ENCODE measurements around the gene PLD3.

PLD3 gene

GRCh38 chr19:40395956-40396355 is 47.5 kb downstream of the PLD3 start:
- Histone ChIP-seq H3F3A (ENCODE audit: low read depth) (no peaks in the 10 kb centered on the region), H3K4me2 (ENCODE audit: low read depth, low read length, poor library complexity, severe bottlenecking) (no peak overlapping the region), H3K36me3 (ENCODE audit: insufficient read depth, low read length) (no peaks in the 10 kb centered on the region), H3K4me1 (ENCODE audit: insufficient read depth, low read length, poor library complexity, severe bottlenecking) (no peaks in the 10 kb centered on the region), H2AFZ (ENCODE audit: low read length) (no peak overlapping the region), H3K79me2 (ENCODE audit: insufficient read depth, low read length) (no peaks in the 10 kb centered on the region), H3K9ac (ENCODE audit: low read depth, low read length, poor library complexity, severe bottlenecking) (no peak overlapping the region), H4K20me1 (ENCODE audit: insufficient read depth, low read length, poor library complexity, severe bottlenecking) (no peaks in the 10 kb centered on the region), H3K4me3 (ENCODE audit: low read length, poor library complexity, severe bottlenecking) (no peak overlapping the region), H3K9me2 (replicated peaks; ENCODE audit: low read depth, low read length) (no peaks in the 10 kb centered on the region), H3K27me3 (ENCODE audit: insufficient read depth, low read length, poor library complexity, severe bottlenecking) (no peaks in the 10 kb centered on the region), H3K9me3 (ENCODE audit: insufficient read depth, low read depth, low read length) (no peaks in the 10 kb centered on the region)
- TF ChIP-seq EZH2phosphoT487 (IDR thresholded peaks at IDR 0.05; ENCODE audit: borderline replicate concordance) (no peak), CTCF (conservative IDR thresholded peaks at IDR 0.05; ENCODE audit: low read length) (no peak)

GRCh38 chr19:40396886-40397567 is 48.5 kb downstream of the PLD3 start:
- no peaks in the 10 kb centered on the region for H3K79me2 ChIP-seq (ENCODE audit: insufficient read depth, low read length)
- H3K9me2 ChIP-seq (replicated peaks; ENCODE audit: low read depth, low read length): no peaks in the 10 kb centered on the region
- no peaks in the 10 kb centered on the region for H3K9me3 ChIP-seq (ENCODE audit: insufficient read depth, low read depth, low read length)
- H3F3A ChIP-seq (ENCODE audit: low read depth): no peaks in the 10 kb centered on the region
- TF ChIP-seq EZH2phosphoT487 (IDR thresholded peaks at IDR 0.05; ENCODE audit: borderline replicate concordance) (no peak), CTCF (conservative IDR thresholded peaks at IDR 0.05; ENCODE audit: low read length) (no peak)
- no peak overlapping the region for H3K4me3 ChIP-seq (ENCODE audit: low read length, poor library complexity, severe bottlenecking)
- no peaks in the 10 kb centered on the region for H3K36me3 ChIP-seq (ENCODE audit: insufficient read depth, low read length)
- no peaks in the 10 kb centered on the region for H3K27me3 ChIP-seq (ENCODE audit: insufficient read depth, low read length, poor library complexity, severe bottlenecking)
- no peak overlapping the region for H3K4me2 ChIP-seq (ENCODE audit: low read depth, low read length, poor library complexity, severe bottlenecking)
- H4K20me1 ChIP-seq (ENCODE audit: insufficient read depth, low read length, poor library complexity, severe bottlenecking): no peaks in the 10 kb centered on the region
- no peak overlapping the region for H2AFZ ChIP-seq (ENCODE audit: low read length)
- H3K9ac ChIP-seq (ENCODE audit: low read depth, low read length, poor library complexity, severe bottlenecking): no peak overlapping the region
- H3K4me1 ChIP-seq (ENCODE audit: insufficient read depth, low read length, poor library complexity, severe bottlenecking): no peaks in the 10 kb centered on the region

GRCh38 chr19:40397568-40397906 is 49.0 kb downstream of the PLD3 start:
- no peak for TF ChIP-seq EZH2phosphoT487 (IDR thresholded peaks at IDR 0.05; ENCODE audit: borderline replicate concordance)
- no peak for TF ChIP-seq CTCF (conservative IDR thresholded peaks at IDR 0.05; ENCODE audit: low read length)
- H3F3A ChIP-seq (ENCODE audit: low read depth): no peaks in the 10 kb centered on the region
- no peaks in the 10 kb centered on the region for H3K27me3 ChIP-seq (ENCODE audit: insufficient read depth, low read length, poor library complexity, severe bottlenecking)
- no peak overlapping the region for H3K4me2 ChIP-seq (ENCODE audit: low read depth, low read length, poor library complexity, severe bottlenecking)
- no peaks in the 10 kb centered on the region for H3K79me2 ChIP-seq (ENCODE audit: insufficient read depth, low read length)
- no peaks in the 10 kb centered on the region for H3K9me3 ChIP-seq (ENCODE audit: insufficient read depth, low read depth, low read length)
- no peak overlapping the region for H2AFZ ChIP-seq (ENCODE audit: low read length)
- H3K4me1 ChIP-seq (ENCODE audit: insufficient read depth, low read length, poor library complexity, severe bottlenecking): no peaks in the 10 kb centered on the region
- H4K20me1 ChIP-seq (ENCODE audit: insufficient read depth, low read length, poor library complexity, severe bottlenecking): no peaks in the 10 kb centered on the region
- no peak overlapping the region for H3K9ac ChIP-seq (ENCODE audit: low read depth, low read length, poor library complexity, severe bottlenecking)
- H3K36me3 ChIP-seq (ENCODE audit: insufficient read depth, low read length): no peaks in the 10 kb centered on the region
- no peak overlapping the region for H3K4me3 ChIP-seq (ENCODE audit: low read length, poor library complexity, severe bottlenecking)
- H3K9me2 ChIP-seq (replicated peaks; ENCODE audit: low read depth, low read length): no peaks in the 10 kb centered on the region

Data from Loucy (cell line).